Ectodermal cell (in vitro differentiated cells): ENCODE results near the gene ERFL.
"Not testable (repeated sequence)": the region's sequence is repeated elsewhere in the genome, so short reads cannot be mapped to it uniquely, and the experiment has no call there.

Experiments
- H3K27ac ChIP-seq: 2 replicates; pipeline ENCODE4 v1.7.0; 2013; ENCODE audit warnings: mild to moderate bottlenecking, low read depth, low read length; ENCODE audit not compliant: insufficient read depth, poor library complexity, severe bottlenecking
- H3K27me3 ChIP-seq: 2 replicates; pipeline ENCODE4 v1.7.0; 2013; ENCODE audit warnings: mild to moderate bottlenecking, low read length; ENCODE audit not compliant: insufficient read depth, control insufficient read depth, poor library complexity, severe bottlenecking
- H3K36me3 ChIP-seq: one replicate; pipeline ENCODE4 v1.7.0; 2013; ENCODE audit warnings: low read length; ENCODE audit not compliant: control insufficient read depth, insufficient read depth
- H3K4me1 ChIP-seq: one replicate; pipeline ENCODE4 v1.7.0; 2013; ENCODE audit warnings: low read length; ENCODE audit not compliant: control insufficient read depth, insufficient read depth
- H3K4me3 ChIP-seq: 2 replicates; pipeline ENCODE4 v1.7.0; 2013; ENCODE audit warnings: low read depth, low read length, control low read depth; ENCODE audit not compliant: insufficient read depth
- H3K9me3 ChIP-seq: 2 replicates; pipeline ENCODE4 v1.7.0; 2013; ENCODE audit warnings: mild to moderate bottlenecking, low read length, moderate library complexity; ENCODE audit not compliant: control insufficient read depth
- WGBS, 2 experiments: methylation state at CpG; one replicate each; pipeline ENCODE4 v1.1.7; 2013; ENCODE audit warnings: missing lambda C conversion rate in 2 of 2; 5-methylcytosine and 5-hydroxymethylcytosine counted together

ERFL gene

GRCh38 chr19:41919948-41920712 lies 8.1 kb downstream of the ERFL start:
- no peak overlapping the region for H3K27ac ChIP-seq
- WGBS, 2 experiments: 92% methylated on average over 33 of the region's 33 CpGs
- H3K4me1 ChIP-seq: peaks cover 12% of the 10 kb centered on the region
- H3K27me3 ChIP-seq: peaks cover 100% of the 10 kb centered on the region
- H3K9me3 ChIP-seq: no peaks in the 10 kb centered on the region
- H3K36me3 ChIP-seq: no peaks in the 10 kb centered on the region
- H3K4me3 ChIP-seq: no peak overlapping the region

DNA sequence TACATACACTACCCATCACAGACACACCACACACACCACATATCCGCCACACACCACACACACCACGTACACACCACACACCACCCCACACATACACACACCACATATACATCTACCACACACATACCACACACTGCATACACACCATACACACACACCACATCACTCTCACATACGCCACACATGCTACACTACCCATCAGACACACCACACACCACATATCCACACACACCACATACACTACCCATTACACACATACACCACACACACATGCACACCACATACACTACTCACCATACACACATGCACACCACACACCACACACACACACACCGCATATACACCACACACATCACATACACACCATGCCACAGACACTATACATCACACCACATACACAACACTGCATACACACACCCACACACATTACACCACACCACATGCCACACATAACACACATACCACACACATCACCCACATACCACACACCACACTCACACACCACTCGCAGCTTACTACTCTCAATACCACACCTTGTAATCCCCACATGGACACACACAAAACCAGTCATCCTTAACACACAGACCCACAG lies 9.5 kb downstream of the ERFL start:
- Histone ChIP-seq H3K27me3 (peaks cover 100% of the 10 kb centered on the region), H3K4me3 (no peak overlapping the region), H3K27ac (no peak overlapping the region), H3K36me3 (no peaks in the 10 kb centered on the region), H3K9me3 (no peaks in the 10 kb centered on the region), H3K4me1 (peaks cover 12% of the 10 kb centered on the region)
- 86 to 89% methylated on average over 5 of the region's 5 CpGs for WGBS, 2 experiments

- H3K36me3 ChIP-seq: no peaks in the 10 kb centered on the region
- peaks cover 100% of the 10 kb centered on the region for H3K27me3 ChIP-seq
- H3K4me1 ChIP-seq: peaks cover 18% of the 10 kb centered on the region
- no peaks in the 10 kb centered on the region for H3K9me3 ChIP-seq
- no peak overlapping the region for H3K4me3 ChIP-seq
- 80 to 90% methylated on average over 6 of the region's 6 CpGs for WGBS, 2 experiments
- no peak overlapping the region for H3K27ac ChIP-seq
These were observed 10.2 kb downstream of the ERFL start for GRCh38 chr19:41918095-41918494.

- Histone ChIP-seq H3K9me3 (no peaks in the 10 kb centered on the region), H3K36me3 (no peaks in the 10 kb centered on the region), H3K27ac (no peak overlapping the region), H3K4me3 (no peak overlapping the region), H3K4me1 (peaks cover 18% of the 10 kb centered on the region), H3K27me3 (peaks cover 100% of the 10 kb centered on the region)
- WGBS, 2 experiments: 77% methylated on average over 12 of the region's 12 CpGs
These were observed 10.6 kb downstream of the ERFL start for GRCh38 chr19:41917676-41918075.

GRCh38 chr19:41915776-41916414 lies 12.4 kb downstream of the ERFL start:
- H3K9me3 ChIP-seq: no peaks in the 10 kb centered on the region
- 41 to 44% methylated on average over 22 to 26 of the region's 27 CpGs for WGBS, 2 experiments
- no peaks in the 10 kb centered on the region for H3K36me3 ChIP-seq
- peaks cover 100% of the 10 kb centered on the region for H3K27me3 ChIP-seq
- H3K27ac ChIP-seq: no peak overlapping the region
- peaks cover 9% of the 10 kb centered on the region for H3K4me1 ChIP-seq
- no peak overlapping the region for H3K4me3 ChIP-seq

GRCh38 chr19:41915021-41915775 lies 13.1 kb downstream of the ERFL start:
- H3K9me3 ChIP-seq: no peaks in the 10 kb centered on the region
- WGBS, 2 experiments: 8% methylated on average over 37 to 38 of the region's 38 CpGs
- H3K27ac ChIP-seq: no peak overlapping the region
- H3K4me3 ChIP-seq: no peak overlapping the region
- peaks cover 8% of the 10 kb centered on the region for H3K4me1 ChIP-seq
- H3K36me3 ChIP-seq: no peaks in the 10 kb centered on the region
- peaks cover 100% of the 10 kb centered on the region for H3K27me3 ChIP-seq

- 4 to 6% methylated on average over 2 of the region's 5 CpGs for WGBS, 2 experiments
- H3K27me3 ChIP-seq: peaks cover 100% of the 10 kb centered on the region
- H3K27ac ChIP-seq, H3K36me3 ChIP-seq, H3K4me1 ChIP-seq, H3K4me3 ChIP-seq, H3K9me3 ChIP-seq: not testable (repeated sequence)
These were observed 13.8 kb downstream of the ERFL start for GRCh38 chr19:41914424-41914834.

DNA sequence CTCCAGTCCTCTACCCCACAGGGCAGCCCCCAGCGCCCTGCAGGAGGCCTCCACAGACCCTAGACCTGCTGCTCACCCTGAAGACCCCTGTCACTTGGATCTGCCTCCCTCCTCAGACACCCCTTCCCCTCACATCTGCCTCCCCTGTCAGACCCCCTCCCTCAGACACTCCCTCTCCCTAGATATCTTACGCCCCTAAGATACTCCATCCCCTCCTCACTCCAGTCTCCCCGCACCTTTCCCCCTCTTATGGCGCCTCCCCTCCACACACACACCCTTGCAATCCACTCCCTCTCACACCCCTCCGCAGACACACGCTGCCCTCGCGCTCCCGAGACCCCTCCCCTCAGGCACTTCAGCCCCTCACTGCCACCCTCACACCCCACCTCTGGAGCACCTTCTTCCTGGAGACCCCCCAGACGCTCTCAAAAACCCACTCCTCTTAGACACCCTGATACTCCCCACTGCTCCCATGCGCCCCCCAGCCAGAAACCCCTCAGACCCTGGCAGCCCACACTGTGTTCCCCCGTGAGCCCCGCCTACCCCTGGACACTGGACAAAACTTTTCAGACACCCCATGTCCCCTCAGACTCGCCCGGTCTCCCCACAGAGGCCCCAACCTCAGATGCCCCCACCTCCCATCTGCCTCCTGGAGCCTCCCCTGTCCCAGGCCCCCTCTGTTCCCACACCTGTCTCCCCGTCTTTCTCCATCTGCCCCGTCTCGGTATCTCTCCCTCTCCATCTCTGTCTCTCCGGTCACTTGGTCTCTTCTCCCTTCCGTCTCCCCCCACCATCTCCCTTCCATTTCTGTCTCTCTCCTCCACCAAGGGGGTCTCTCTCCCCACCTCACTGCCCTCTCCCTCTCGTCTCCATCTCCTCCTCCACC lies 14.5 kb downstream of the ERFL start:
- peaks cover 96% of the 10 kb centered on the region for H3K27me3 ChIP-seq
- H3K4me3 ChIP-seq: no peak overlapping the region
- 11 to 14% methylated on average over 21 of the region's 21 CpGs for WGBS, 2 experiments
- H3K27ac ChIP-seq: no peak overlapping the region
- peaks cover 8% of the 10 kb centered on the region for H3K4me1 ChIP-seq
- H3K9me3 ChIP-seq: no peaks in the 10 kb centered on the region
- no peaks in the 10 kb centered on the region for H3K36me3 ChIP-seq

DNA sequence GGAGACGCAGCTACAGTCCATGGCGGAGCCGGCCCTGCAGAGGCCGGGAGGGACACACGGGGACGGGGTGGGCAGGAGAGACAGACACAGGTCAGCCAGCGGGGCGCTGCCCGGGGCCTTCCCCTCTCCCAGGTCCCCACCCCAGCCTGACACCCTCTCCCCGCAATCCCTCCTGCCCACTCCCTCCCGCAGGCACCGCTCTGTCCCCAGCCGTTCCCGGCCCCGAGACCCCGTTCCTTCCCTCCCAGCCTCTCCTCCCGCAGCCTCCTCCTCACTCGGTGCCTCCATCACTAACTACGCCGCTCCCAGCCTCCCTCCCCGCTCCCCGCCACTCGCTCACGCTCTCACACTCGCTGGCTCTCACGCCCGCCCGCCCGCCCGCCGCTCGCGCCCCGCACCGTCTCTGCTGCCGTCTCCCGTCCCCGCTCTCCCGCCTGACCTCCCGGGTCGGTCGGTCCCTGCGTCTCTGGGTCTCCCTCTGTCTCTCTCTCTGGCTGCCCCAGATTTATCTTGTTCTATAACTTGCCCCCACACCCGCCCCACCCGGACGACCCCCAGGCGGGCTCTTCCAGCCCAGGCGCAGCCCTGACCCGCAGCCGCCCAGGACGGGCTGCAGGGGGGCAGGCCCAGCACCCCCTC lies 15.2 kb downstream of the ERFL start:
- H3K4me1 ChIP-seq: peaks cover 8% of the 10 kb centered on the region
- no peak overlapping the region for H3K27ac ChIP-seq
- no peaks in the 10 kb centered on the region for H3K36me3 ChIP-seq
- H3K4me3 ChIP-seq: no peak overlapping the region
- no peaks in the 10 kb centered on the region for H3K9me3 ChIP-seq
- WGBS, 2 experiments: 1% methylated on average over 51 of the region's 51 CpGs
- peaks cover 88% of the 10 kb centered on the region for H3K27me3 ChIP-seq
